CD4-positive, alpha-beta T cell treated with Interleukin-17A for 1 hour (primary cell): ENCODE measurements around the gene EDN1.
"Not testable (repeated sequence)": the region's sequence is repeated elsewhere in the genome, so short reads cannot be mapped to it uniquely, and the experiment has no call there.

ENCODE experiments used
- DNase-seq: peaks from one replicate; pipeline ENCODE4 v3.0.0-alpha.2; 2020

Gene EDN1

GRCh38 chr6:12328701-12329100 is 38.5 kb downstream of the EDN1 start:
- no peak for DNase-seq

GRCh38 chr6:12331474-12331873 is 41.3 kb downstream of the EDN1 start:
- DNase-seq: no peak

- no peak for DNase-seq
Observed at GRCh38 chr6:12331951-12332749, 42.0 kb downstream of the EDN1 start.

- not testable (repeated sequence) for DNase-seq
Observed at GRCh38 chr6:12332750-12333079, 42.6 kb downstream of the EDN1 start.

GRCh38 chr6:12333128-12333527 is 43.0 kb downstream of the EDN1 start:
- DNase-seq: no peak

- DNase-seq: no peak
Observed at GRCh38 chr6:12334526-12335130, 44.5 kb downstream of the EDN1 start.

GRCh38 chr6:12335131-12335527 is 45.0 kb downstream of the EDN1 start:
- DNase-seq: no peak

GRCh38 chr6:12335717-12336116 is 45.6 kb downstream of the EDN1 start:
- no peak for DNase-seq

GRCh38 chr6:12336121-12336971 is 46.2 kb downstream of the EDN1 start:
- DNase-seq: no peak

GRCh38 chr6:12339022-12339421 is 48.9 kb downstream of the EDN1 start:
- no peak for DNase-seq

- no peak for DNase-seq
Observed at GRCh38 chr6:12339808-12340487, 49.8 kb downstream of the EDN1 start.

- no peak for DNase-seq
Observed at GRCh38 chr6:12340488-12340818, 50.3 kb downstream of the EDN1 start.

- DNase-seq: no peak
Observed at GRCh38 chr6:12342664-12343063, 52.5 kb downstream of the EDN1 start.

GRCh38 chr6:12343122-12343439 is 52.9 kb downstream of the EDN1 start:
- no peak for DNase-seq

GRCh38 chr6:12343440-12344162 is 53.4 kb downstream of the EDN1 start:
- DNase-seq: no peak

- DNase-seq: no peak
Observed at GRCh38 chr6:12344296-12344695, 54.1 kb downstream of the EDN1 start.

GRCh38 chr6:12344961-12345693 is 55.0 kb downstream of the EDN1 start:
- DNase-seq: no peak

GRCh38 chr6:12345694-12346058 is 55.5 kb downstream of the EDN1 start:
- no peak for DNase-seq
